Activated CD4-positive, alpha-beta memory T cell treated with anti-CD3 and anti-CD28 coated beads for 36 hours (primary cell): ENCODE measurements around the gene CHRNE. TPM values are rescaled to one million over a fixed set of nuclear protein-coding genes. Genes with fewer than 3 reads are reported as not detected.

ENCODE experiments used
- CTCF ChIA-PET: fragments of 350-600 bp; sonication (Branson Sonifier 250); formaldehyde crosslinking; loops from one replicate; lab custom pipeline; 2021; ENCODE audit warnings: antibody characterized with exemption, inconsistent platforms; lab: Charles Lee
- POLR2A ChIA-PET: fragments of 350-600 bp; sonication (Branson Sonifier 250); formaldehyde crosslinking; loops from one replicate; lab custom pipeline; 2021; ENCODE audit warnings: antibody characterized with exemption; lab: Charles Lee
- DNase-seq: peaks from one replicate; pipeline ENCODE4 v3.0.0-alpha.2; 2020
- H3K27ac Mint-ChIP-seq: one replicate; pipeline ENCODE4 v1.8.0; 2021; ENCODE audit warnings: mixed read lengths
- H3K27me3 Mint-ChIP-seq: one replicate; pipeline ENCODE4 v1.8.0; 2021; ENCODE audit warnings: mixed read lengths
- H3K36me3 Mint-ChIP-seq: one replicate; pipeline ENCODE4 v1.8.0; 2021; ENCODE audit warnings: mixed read lengths
- H3K4me1 Mint-ChIP-seq: one replicate; pipeline ENCODE4 v1.8.0; 2021; ENCODE audit warnings: low read depth, mixed read lengths
- H3K4me3 Mint-ChIP-seq: one replicate; pipeline ENCODE4 v1.8.0; 2021; ENCODE audit warnings: mild to moderate bottlenecking, mixed read lengths
- H3K9me3 Mint-ChIP-seq: one replicate; pipeline ENCODE4 v1.8.0; 2021; ENCODE audit warnings: mixed read lengths
- intact Hi-C: fragments of 100-400 bp; cut with micrococcal nuclease; formaldehyde crosslinking; loops from one replicate; pipeline ENCODE4 v1.15.1; 2023
- total RNA-seq, 2 experiments: library from RNA; stranded (reverse); gene quantifications; one replicate each; pipeline ENCODE4 v1.2.3, GENCODE V29; 2021

The CHRNE gene
- total RNA-seq, 2 experiments from 2014 or later, result 0.45 to 0.56 TPM

GRCh38 chr17:4849011-4849536, 53.8 kb downstream of the CHRNE start:
- H3K9me3 Mint-ChIP-seq, result peaks cover 4% of the 10 kb centered on the region
- DNase-seq, result no peak
- CTCF ChIA-PET, result no interaction called here

More at GRCh38 chr17:4849011-4849536, 53.8 kb downstream of the CHRNE start:
- H3K27me3 Mint-ChIP-seq, result no peaks in the 10 kb centered on the region
- no peak overlapping the region for H3K27ac Mint-ChIP-seq
- H3K4me1 Mint-ChIP-seq, result peaks cover 31% of the 10 kb centered on the region
- no peak overlapping the region for H3K4me3 Mint-ChIP-seq
- intact Hi-C loops, result no loop called here
- no peaks in the 10 kb centered on the region for H3K36me3 Mint-ChIP-seq
- POLR2A ChIA-PET, result no interaction called here

Other genes with a start within 250 kb of the CHRNE start
- 100 to 1,000 TPM in 1 of 2 experiments, 10 to 100 TPM in 1; 96.1 to 101 TPM for gene PELP1, start 199.0 kb downstream of the CHRNE start, total RNA-seq
- gene ARRB2, start 192.5 kb downstream of the CHRNE start, total RNA-seq, result 100 to 1,000 TPM; 210 to 226 TPM
- gene MED11, start 171.7 kb downstream of the CHRNE start, total RNA-seq, result 10 to 100 TPM; 20.4 to 21.8 TPM
- gene ZMYND15, start 163.3 kb downstream of the CHRNE start, total RNA-seq, result under 1 TPM; 0.10 to 0.24 TPM
- 1 to 10 TPM; 3.1 to 3.4 TPM for gene CXCL16, start 163.2 kb downstream of the CHRNE start, total RNA-seq
- gene TM4SF5, start 131.2 kb downstream of the CHRNE start, total RNA-seq, result not detected
- not detected for gene VMO1, start 116.7 kb downstream of the CHRNE start, total RNA-seq
- not detected for gene GLTPD2, start 114.1 kb downstream of the CHRNE start, total RNA-seq
- gene PSMB6, start 106.9 kb downstream of the CHRNE start, total RNA-seq, result 100 to 1,000 TPM; 165 to 177 TPM
- 10 to 100 TPM; 15.8 to 19.3 TPM for gene PLD2, start 95.9 kb downstream of the CHRNE start, total RNA-seq
- gene MINK1, start 69.8 kb downstream of the CHRNE start, total RNA-seq, result 10 to 100 TPM; 67.5 to 79.3 TPM
- 1 to 10 TPM; 2.3 to 2.5 TPM for gene C17orf107, start 3.6 kb downstream of the CHRNE start, total RNA-seq
- gene GP1BA, start 29.2 kb upstream of the CHRNE start, total RNA-seq, result not detected
- 10 to 100 TPM; 70.5 to 72.5 TPM for gene SLC25A11, start 36.9 kb upstream of the CHRNE start, total RNA-seq
- 100 to 1,000 TPM; 130 to 157 TPM for gene RNF167, start 37.2 kb upstream of the CHRNE start, total RNA-seq
- 1,000 to 10,000 TPM; 1,907 to 1,923 TPM for gene PFN1, start 45.4 kb upstream of the CHRNE start, total RNA-seq
- 10 to 100 TPM; 26.5 to 26.8 TPM for gene ENO3, start 48.0 kb upstream of the CHRNE start, total RNA-seq
- gene SPAG7, start 64.7 kb upstream of the CHRNE start, total RNA-seq, result 10 to 100 TPM; 60.6 to 65.8 TPM
- gene CAMTA2, start 84.6 kb upstream of the CHRNE start, total RNA-seq, result 100 to 1,000 TPM; 101 to 109 TPM
- under 1 TPM in 1 of 2 experiments, not detected in 1; 0.40 TPM for gene INCA1, start 94.4 kb upstream of the CHRNE start, total RNA-seq
- gene KIF1C, start 94.9 kb upstream of the CHRNE start, total RNA-seq, result 10 to 100 TPM; 43.9 to 48.8 TPM
- gene SLC52A1, start 132.3 kb upstream of the CHRNE start, total RNA-seq, result under 1 TPM; 0.31 to 0.36 TPM
- 1 to 10 TPM; 1.8 to 1.9 TPM for gene ZFP3, start 175.4 kb upstream of the CHRNE start, total RNA-seq
- 10 to 100 TPM; 13.6 to 14.2 TPM for gene ZNF232, start 208.8 kb upstream of the CHRNE start, total RNA-seq
- gene USP6, start 212.9 kb upstream of the CHRNE start, total RNA-seq, result under 1 TPM; 0.05 TPM